IPS-NIHi7 (cell line): ENCODE data around the gene MKKS.
"Not testable (repeated sequence)": the region's sequence is repeated elsewhere in the genome, so short reads cannot be mapped to it uniquely, and the experiment has no call there.

Experiments
- DNase-seq: peaks from one replicate; pipeline ENCODE4 v3.0.0; 2012; ENCODE audit warnings: mixed read lengths; ENCODE audit errors: extremely low spot score

Gene MKKS

DNA sequence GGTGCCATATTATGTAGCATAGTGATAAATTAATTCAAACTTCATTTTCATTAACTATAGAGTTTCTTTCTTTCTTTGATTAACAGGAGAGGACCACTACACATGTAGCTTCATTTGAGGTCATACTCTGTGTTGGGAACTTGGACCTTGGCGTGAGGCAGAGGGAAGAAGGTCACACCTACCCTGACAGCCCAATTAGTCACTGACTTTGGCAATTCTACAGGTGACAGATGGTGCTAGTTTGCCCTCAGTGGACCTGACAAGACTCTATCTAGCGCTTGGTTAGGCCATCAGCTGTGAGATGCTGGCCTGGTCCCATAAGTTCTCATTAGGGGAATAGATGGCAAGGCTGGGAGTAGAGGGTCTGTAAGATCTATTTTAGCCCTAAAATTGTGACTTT, 15.2 kb upstream of the MKKS start:
- DNase-seq, result no peak

DNA sequence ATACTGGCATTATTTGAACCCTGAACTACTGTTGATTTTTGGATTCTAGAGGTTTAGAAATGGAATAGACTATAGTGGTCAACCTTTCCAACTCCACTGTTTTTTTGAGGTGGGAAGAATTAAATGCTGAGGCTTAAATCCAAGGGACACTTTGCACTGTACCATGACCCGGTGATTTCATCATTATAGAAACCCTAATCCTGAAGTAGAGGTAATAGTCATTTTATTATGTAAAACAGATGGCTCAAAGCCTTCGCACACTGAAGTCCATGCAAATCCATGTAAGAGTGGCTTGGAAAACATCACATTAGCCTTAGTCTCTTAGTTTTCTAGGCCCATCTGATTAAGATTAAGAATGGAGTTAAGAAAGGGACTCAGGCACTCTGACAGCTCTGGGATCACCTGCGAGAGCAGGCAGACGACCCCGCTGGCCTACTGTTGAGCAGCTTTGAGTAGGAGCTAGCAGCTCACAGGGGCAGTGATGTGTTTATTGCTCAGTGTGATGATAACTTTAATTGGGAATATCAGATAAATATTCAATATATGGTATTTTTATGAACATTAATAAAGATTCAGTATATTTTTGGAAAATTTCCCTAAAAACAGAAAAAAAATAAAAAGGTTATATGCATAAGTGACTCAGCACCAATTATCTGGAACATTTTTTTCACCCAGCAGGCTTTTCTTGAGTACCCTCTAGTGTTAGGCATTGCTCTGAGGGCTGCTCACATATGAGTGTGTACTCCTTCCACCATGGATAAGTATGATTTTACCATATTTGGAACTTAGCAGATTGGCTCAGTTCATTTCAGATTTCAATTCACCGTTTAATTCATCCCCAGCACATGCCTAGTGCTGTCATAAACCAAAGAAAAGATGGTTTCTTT, 14.5 kb upstream of the MKKS start:
- no peak for DNase-seq

DNA sequence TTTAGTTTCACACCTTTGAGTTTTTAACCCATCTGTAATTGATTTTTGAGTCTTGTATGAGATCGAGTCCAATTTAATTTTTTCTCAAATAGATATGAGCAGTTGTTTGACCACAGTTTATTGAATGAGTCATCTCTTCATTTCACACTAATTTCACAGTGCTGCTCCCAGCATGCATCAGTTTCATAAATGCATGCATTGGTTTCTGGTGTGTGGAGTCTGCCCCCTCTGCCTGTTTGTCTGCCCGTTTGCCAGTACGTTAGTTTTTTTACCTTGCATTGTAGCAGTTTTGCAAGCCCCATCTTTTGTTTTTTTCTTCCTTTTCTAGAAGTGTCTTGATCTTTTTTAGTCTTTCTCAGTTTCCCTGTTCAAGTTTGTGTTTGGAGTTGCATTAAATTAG, 13.0 kb upstream of the MKKS start:
- no peak for DNase-seq

DNA sequence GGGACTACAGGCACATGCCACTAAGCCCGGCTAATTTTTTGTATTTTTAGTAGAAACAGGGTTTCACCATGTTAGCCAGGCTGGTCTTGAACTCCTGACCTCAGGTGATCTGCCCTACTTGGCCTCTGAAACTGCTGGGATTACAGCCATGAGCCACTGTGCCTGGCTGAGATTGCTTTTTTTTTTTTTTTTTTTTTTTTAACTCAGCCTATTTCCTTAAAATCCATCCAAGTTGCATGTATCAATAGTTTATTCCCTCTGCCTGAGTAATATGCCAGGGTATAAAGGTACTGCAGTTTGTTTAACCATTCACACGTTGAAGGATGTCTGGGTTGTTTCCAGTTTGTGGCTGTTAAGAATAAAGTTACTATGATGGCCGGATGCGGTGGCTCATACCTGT, 11.7 kb upstream of the MKKS start:
- no peak for DNase-seq

DNA sequence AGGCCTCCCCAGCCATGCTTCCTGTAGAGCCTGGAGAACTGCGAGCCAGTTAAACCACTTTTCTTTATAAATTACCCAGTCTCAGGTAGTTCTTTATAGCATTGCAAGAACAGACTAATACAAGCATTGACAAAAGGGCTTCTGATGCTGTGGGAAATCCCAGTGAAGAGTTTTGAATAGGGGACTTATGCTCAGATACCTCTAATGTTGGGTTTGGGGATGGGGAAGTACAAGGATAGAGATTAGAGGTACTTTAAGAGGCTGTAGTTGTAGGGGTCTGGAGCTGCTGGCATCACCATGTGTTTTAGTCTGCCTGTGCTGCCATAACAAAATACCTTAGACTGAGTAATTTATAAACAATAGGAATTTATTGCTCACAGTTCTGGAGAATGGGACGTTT, 9.9 kb upstream of the MKKS start:
- DNase-seq, result no peak

DNA sequence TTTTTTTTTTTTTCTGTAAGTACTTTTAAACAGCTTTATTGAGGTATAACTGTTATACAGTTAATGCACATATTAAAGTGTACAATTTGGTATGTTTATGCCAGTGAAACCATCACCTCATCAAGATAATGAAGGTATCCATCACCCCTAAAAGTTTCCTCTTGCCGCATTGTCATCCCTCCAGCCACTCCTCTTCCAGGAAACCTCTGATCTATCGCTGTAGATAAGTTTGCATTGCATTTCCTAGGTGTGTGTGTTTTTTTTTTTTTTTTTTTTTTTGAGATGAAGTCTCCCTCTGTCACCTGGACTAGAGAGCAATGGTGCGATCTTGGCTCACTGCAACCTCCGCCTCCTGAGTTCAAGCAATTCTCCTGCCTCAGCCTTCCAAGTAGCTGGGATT, 4.2 kb upstream of the MKKS start:
- no peak for DNase-seq

DNA sequence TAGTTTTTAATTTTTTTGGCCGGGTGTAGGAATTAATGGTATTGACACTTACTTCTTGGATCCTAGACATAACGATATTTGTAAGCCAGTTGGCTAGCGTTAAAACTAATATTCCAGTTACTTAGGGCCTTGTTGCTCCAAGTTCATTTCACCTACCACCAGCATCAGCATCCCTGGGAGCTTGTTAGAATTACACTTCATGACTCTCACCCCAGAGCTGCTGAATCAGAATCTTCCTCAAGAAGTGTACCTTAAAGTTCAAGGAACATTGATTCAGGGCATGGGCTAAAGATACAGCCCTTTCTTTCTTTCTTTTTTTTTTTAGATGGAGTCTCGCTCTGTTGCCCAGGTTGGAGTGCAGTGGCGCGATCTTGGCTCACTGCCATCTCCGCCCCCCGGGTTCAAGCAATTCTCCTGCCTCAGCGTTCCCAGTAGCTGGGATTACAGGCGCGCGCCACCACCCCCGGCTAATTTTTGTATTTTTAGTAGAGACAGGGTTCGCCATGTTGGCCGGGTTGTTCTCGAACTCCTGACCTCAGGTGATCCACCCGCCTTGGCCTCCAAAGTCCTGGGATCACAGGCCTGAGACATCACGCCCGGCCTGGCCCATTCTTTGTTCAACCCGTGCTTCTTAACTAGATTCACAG, 2.2 kb upstream of the MKKS start:
- no peak for DNase-seq

DNA sequence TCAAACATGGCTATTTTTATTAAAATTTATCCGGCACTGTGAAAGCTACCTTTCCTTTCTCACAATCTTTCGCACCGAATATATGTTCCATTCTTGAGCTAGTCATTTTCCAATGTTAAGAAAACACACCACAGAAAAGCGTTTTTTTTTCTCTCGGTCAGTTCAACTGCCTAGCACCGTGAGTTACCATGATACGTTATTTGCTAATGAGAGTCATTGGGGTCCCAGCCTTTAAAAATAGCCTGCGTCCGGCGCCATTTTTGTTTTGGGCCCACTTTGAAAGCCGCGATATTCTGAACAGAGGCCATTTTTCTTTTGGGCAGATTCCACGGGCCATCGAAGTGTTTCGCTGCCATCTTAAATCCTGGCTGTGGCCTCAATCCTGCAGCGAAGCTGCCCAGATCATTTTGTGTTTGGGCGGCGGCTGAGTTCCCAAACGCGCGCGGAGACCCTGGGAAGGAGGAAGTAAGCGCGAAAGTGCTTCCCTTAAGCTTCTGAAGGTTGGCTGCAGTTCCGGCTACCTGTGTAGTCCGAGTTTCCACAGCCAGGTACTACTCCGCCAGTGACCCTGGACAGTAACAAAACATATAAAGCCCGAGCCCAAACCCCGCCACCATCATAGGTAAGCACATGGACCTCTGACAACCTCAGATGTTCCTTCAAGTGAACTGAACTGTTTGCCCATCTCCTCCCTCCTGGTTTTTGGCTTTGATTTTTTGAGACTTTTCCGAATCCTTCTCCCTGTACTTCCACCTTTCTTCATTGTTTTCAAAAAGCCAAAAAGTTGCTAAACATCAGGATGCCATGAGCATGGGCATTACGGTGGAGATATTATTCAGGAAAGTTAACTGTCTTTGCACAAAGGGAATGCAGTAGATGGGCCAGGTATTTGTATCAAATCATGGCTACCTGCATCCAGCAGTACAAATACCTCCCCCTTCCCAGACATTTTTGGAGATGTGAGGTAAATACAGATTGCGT, 1.1 kb upstream of the MKKS start, which contains the start of gene SLX4IP:
Gene SLX4IP, plus strand, starts transcription at position 474 of the 981 bp plus-strand sequence. CDS start 22,900 bp downstream, outside the sequence.
- peak; percentile 83 for DNase-seq

DNA sequence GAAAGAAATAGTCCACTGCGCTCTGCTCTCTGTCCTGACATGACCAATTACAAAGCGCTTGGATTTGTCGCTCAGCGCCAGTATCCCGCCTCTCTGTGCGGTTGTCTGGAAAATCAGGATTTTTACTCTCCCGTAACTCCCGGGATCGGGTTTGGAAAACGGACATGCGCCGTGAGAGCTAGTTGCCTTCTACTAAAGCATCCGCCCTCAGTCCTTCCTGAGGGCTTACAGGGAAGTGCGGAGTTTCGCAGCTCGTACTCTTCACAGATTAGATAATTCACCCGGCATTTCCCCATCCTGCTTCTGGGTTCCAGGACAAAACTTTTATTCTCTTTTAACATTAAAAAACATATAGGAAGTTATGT, 427 bp upstream of the MKKS start:
- DNase-seq, result peak; percentile 84

DNA sequence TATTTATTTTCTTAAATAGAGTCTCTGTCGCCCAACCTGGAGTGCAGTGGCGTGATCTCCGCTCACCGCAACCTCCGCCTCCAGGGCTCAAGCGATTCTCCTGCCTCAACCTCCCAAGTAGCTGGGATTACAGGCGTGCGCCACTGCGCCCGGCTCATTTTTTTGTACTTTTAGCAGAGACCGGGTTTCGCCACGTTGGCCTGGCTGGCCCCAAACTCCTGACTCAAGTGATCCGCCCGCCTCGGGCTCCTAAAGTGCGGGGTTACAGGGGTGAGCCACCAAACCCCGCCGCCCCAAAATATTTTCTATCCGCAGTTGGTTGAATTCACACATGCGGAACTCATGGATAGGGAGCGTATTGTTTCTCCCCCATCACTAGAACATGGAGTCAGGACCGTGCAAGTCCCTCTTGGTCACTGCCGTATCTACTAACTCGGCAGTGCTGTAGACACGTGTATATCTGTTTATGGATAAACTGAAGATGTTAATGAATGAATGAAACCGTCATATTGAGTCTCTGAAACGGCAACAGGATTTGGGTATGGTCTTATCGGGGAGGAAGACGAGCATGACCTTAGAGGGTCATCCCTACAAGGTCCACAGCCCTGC, 904 bp downstream of the MKKS start:
- no peak for DNase-seq

DNA sequence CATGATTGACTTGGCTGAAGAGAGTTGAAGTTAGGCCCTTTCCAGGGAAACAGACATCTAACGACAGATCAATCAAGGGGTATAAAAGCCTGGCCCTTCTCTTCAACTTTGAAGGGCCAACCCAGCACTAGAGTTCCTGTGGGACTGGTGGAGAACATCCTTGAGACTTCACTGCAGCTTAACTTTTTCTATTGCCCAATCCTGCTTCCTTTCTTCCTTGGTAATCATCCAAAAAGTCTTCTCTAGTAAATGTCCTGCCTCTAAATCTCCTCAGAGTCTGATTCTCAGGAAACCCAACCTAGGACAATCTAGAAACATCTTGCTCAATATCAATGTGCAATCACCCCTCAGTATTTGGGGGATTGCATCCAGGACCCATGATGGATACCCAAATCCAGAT, 1.9 kb downstream of the MKKS start:
- DNase-seq, result no peak

DNA sequence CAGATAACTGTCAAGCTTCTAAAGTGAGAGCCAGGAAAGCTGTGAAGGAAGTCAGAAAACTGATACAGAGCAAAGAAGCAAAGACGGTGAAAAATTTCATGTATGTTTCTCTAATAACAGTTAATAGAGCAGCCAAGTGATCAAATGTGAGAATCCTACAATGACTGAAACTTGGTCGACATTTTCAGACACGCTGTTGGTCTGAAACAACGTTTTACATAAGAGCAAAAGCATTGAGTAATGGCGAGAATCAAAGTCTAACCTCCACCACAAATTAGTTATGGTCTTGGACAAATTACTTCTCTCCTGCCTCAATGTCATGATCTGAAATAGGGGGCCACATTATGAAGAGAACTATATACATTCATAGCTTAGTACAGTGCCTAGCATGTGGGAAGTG, 3.3 kb downstream of the MKKS start:
- DNase-seq, result no peak

DNA sequence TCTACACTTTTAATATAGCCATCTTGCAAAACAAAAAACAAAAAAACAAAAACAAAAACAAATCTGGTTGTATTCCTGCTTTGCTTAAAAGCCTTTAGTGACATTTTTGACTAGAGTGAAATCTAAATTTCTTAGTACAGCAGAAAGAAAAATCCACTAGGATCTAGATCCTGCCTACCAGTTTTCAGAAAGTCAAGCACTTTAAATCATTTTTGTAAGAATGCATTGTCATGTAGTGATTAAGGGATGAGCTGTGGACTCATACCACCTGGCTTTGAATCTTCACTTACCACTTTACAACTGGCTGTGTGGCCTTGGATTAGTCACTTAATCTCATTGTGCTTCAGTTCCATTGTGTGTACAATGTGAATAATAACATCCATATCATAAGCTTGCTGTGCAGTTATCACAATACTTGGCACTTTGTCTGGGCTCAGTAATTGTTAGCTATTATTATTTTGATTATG, 4.0 kb downstream of the MKKS start:
- no peak for DNase-seq

DNA sequence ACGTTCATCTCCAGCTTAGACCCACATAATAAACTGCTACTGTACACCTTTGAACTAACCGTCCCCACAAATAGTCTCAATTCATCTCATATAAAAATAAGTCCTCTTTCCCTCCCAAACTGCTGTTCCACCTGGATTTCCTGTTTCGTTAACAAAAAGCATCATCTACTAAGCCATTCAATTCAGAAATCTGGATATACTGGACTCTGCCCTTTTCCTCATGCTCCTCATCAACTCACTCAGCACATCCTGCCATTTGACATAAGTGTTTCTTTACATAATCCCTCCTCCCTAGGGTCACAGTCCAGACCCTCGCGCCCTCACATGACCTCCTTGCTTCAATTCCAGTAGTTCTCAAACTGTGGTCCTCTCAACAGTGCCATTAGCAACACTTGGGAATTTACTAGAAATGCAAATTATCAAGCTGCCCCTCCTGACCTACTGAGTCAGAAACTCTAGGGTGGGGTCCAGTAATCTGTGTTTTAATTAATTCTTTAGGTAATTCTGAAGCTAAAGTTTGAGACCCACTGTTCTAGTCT, 4.5 kb downstream of the MKKS start:
- DNase-seq, result no peak

DNA sequence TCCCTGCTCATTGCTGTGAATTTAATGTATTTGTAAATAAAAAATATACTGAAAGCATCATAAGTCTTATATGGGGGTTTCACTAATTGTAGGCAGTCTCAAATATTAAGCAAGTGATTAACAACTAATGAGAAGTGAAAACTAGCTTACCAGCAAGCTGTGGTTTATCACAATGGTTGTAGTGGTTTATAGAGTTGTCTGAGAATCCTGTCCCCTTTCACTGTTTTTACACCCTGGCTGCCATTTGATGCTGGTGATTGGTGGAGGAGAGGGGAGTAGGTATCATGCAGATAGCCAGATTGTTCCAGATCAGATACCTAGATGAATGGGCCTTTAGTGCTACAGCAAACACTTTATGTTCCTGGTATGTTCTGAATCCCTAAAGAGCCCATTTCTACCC, 6.0 kb downstream of the MKKS start:
- DNase-seq, result no peak

DNA sequence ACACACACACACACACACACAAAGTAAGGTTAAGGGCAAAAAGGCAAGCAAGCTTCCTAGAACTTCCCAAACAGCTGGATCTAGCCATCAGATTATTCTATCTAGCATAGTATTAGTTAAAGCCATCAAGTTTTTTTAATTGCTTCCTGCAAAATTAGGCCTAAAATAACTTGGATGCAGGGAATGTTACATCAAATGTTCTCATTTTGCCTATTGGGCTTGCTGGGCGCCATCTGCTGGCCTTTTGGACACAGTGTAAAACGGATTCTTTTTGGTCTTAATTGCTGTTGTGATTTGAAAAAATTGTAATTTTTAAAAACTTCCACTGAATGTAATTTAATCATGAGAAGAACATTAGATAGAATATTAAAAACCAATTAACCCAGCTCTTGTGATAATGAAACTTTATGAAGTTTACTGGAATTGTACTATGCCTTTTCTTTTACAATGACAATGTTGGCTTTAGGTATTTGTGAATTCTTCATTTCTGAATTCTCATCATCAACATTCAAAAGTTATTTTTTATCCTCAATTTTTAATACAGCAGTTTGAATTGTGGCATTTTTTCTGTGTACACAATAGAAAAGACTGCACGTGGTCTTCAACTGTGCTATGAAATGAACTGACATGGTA, 6.8 kb downstream of the MKKS start:
- DNase-seq, result peak; percentile 34

DNA sequence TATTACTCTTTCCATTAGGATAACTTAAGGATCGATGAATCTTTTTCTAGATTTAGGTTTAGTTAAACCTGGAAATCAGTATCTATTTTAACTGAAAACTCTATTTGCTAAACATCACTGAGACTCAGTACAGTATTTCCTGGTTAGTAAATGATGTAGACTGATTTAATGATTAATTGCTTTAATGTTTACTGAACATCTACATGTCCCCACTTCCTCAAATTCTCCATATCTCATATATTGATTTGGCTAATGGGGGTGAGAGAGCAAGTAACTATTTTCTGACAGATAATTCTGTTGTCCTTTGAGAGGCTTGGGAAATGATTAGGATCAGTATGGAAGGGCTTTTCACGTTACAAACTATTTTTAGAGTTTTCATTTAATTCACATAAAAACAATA, 10.3 kb downstream of the MKKS start:
- DNase-seq, result no peak

DNA sequence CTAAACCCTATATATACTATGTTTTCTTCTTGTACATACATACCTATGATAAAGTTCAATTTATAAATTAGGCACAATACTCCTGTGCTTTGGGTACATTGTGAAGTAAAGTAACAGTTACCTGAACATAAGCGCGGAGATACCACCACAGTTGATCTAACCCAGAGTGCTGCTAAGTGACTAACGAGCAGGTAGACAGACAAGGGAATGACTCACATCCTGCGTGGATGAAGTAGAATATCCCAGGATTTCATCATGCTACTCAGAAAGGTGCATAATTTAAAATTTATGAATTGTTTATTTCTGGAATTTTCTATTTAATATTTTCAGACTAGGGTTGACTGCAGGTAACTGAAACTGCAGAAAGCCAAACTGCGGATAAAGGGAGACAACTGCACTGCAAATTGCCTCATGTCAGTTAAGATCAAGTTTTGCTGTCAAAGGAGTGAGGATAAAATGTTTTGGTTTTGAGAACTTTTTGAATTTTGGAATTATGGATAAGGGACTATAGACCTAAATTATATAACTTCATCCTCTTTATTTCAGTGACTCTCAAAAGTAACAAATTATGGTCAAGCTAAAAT, 14.4 kb downstream of the MKKS start:
- DNase-seq, result no peak

DNA sequence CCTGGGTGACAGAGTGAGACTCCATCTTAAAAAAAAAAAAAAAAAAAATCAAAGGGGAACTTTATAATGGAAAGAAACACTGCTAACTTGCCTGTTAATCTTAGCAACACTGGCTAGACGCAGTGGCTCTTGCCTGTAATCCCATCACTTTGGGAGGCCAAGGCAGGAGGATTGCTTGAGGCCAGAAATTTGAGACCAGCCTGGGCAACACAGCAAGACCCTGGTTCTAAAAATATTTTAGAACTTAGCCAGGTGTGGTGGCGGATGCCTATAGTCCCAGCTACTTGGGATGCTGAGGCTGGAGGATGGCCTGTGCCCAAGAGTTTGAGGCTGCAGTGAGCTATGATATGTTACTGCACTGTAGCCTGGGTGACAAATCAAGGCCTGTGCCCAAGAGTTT, 16.8 kb downstream of the MKKS start:
- not testable (repeated sequence) for DNase-seq

DNA sequence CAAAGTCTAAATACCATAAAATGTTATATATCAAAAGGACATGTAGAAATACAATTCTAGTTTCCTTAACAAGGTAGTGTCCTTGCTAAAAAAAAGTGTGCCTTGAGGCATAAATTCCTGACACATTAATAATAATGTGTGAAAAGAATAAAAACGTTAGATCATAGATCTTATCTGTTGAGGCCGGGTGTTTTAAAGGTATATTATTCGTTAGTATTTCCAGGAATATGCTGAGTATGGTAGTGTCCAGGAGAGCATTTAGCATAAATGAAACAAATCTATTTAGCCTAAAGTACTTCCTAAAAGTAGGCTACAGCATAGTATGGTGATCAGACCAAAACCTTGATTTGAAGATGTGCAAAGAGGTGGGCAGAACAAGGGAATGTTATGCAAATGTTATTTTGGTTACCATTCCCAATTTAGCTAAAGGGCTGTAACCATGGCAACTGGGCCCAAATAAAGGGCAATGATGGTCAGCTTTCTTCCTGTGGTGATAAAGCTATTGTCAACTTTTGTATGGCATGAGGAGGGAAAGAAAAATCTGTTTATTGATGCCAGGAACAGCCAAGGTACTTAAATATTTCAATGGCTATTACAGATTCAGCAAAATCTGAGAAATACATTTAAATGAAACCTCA, 18.9 kb downstream of the MKKS start:
- no peak for DNase-seq
